GM21528 (cell line): Measurements from ENCODE around the gene RHEBL1.

ENCODE experiments used
- ATAC-seq: cut with Tn5 transposase; IDR thresholded peaks from one replicate; pipeline ENCODE4 v1.9.1; 2021; ENCODE audit warnings: mild to moderate bottlenecking, moderate library complexity; ENCODE audit not compliant: unreplicated experiment, low FRiP score

Gene RHEBL1

DNA sequence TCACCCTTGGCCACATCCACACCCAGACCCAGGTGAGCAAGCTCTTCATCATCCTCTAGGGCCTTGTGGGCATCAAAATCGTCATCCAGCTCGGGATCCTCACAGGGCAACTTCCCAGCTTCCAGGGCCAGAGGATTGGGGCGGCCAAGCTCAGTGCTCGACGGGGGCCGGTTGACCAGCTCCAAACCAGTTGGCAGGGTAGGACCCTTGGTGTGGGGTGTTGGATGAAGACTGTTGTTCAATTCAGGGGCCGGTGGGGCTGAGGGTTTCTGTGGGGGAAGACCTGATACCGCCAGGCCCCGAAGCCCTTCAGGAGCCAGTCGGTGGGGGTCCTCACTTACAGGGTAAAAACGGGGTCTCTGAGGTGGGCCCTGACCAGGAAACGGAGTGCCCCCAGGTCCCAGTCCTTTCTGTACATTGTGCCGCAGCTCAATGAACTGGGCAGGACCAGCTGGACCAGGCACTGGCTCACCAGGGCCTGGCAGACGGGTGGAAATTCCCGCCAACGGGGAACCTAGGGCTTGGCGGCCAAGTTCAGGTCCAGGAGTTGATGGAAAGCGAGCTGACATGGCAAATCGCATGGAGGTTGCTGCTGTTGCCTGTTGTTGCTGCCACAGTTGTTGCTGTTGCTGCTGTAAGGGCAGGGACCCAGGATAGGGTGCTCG, 31.4 kb downstream of the RHEBL1 start:
- no peak for ATAC-seq

DNA sequence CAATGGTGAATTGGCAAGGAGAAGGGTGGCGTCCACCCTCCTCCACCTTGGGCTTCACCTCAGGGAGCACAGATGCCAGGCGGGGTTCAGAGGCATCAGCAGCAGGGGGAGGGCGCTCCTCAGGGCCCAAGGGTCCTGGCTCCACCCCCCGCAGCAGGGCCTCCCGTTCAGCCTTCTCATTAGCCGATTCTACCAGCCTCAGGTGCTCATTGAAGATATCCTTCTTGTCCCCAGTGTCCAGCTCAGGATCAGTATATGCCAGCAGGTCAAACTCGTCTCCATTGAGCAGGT, 31.9 kb downstream of the RHEBL1 start:
- ATAC-seq = no peak

DNA sequence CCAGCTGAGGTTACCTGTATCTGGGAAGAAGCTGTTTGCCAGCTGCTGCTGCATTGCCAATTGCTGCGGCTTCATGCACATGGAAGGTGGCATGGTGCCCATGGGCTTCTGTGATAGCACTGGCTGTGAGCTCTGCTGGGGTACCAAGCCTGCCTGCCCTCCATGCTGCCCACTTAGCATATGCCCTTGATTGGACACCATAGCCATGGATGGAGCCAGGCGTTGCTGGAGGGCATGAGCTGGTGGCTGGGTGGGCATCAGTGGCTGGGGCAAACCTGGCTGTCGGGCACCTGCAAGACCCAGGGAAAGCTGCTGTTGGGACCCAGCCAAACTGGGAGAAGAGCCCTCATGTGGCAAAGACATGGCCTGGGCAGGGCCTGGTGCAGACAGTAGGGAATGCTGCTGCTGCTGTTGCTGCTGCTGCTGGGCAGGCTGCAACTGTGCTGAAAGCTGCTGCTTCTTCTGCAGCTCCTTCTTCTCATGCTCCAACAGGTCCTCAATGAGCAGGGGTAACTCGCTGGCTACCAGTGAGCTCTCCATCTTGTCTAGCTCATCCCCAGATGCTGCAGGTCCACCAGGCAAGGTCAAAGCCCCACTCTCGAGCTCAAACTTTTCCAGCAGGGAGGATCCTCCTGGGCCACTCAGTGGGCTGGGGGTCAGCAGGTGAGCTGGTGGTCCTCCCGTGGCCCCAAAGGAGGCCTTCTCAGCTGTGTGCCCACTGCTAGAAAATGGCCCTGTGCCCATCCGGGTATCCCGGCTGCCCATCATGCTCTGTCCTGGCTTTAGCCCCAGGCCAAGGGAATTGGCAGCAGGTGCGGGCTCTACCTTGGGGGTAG, 32.5 kb downstream of the RHEBL1 start:
- no peak for ATAC-seq

DNA sequence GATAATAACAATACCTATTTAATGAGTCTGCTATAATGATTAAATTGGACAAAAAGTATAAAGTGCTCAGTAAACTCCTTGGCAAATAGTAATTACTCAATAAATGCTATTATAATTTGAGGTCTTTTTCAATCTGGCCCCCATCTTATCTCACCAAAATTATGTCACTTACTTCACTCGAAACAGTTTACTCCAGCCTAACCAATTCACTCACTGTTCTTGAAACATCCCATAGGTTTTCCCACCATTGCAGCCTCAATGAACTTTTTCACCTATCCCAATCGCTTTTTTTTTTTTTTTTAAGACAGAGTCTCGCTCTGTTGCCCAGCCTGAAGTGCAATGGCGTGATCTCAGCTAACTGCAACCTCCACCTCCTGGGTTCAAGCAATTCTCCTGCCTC, 33.8 kb downstream of the RHEBL1 start:
- ATAC-seq = no peak

DNA sequence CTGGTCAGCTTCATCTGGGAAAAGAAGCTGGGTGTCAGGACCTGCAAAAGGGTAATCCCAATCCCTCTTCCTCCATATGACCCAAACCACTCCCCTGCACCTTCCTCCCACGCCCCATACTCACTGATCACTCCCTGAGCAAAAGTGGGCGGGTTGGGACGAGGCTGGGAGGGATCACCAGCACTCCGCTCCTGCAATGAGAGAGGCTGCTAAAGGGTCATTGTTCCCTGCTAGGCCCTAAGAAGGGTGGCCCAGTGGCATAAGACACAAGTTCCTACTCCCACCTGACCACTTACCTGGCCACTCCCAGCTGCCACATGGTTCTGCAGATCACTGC, 35.5 kb downstream of the RHEBL1 start:
- ATAC-seq = no peak

DNA sequence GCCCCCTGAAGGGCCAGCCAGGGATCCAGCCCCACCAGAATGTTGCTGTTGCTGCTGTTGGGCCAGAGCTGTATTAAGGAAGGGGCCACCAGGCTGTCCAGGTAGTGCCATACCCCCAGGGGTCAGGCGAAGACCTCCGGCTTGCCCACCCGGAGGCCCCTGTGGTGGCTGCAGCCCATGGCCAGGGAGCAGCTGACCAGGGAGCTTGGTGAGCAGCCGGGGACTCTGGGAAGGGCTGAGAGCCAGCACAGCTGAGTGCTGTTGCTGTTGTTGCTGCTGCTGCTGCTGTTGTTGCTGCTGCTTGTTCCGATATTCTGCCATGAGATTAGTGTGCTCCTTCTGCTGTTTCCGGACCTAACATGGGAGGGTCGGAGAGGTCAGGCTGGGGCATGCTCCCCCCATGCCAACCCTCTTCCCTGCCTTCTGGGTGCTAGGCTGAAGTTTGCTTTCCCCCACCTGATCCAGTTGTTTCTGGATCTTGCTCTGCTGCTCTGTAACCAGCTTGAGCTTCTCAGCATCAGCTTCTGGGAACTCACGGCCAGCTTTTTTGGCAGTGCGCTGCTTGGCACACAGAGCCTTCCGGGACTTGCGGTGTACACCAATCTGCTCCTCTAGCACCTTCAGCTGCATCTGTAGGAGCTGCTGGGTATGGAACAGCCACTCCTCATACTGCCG, 36.0 kb downstream of the RHEBL1 start:
- ATAC-seq = no peak

DNA sequence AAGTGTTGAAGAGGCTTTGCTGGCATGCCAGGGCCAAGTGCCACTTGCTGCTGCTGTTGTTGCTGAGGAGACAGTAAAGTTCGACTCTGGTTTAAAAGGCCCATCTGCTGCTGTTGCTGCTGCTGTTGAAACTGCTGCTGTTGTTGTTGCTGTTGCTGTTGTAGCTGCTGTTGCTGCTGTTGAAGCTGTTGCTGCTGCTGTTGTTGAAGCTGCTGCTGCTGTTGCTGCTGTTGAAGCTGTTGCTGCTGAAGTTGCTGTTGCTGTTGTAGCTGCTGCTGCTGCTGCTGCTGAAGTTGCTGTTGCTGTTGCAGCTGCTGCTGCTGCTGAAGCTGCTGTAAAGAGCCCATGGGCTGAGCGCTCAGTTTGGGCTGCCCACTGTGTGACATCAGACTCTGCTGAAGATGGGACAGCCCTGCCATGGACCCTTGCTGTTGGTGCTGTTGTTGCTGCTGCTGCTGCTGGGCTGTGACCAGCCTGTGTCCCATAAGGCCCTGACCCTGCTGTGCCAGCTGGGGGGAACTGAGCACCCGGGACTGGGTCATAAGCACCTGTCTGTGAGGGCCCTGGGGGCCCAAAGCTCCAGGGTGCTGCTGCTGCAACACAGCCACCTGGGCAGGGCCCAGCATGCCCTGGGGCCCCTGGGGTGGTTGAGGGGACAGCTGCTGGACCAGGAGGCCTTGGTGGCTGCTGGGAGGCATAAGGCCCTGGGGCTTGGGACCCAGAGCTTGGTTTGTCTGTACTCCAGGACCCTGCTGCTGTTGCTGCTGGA, 36.9 kb downstream of the RHEBL1 start:
- ATAC-seq = no peak

DNA sequence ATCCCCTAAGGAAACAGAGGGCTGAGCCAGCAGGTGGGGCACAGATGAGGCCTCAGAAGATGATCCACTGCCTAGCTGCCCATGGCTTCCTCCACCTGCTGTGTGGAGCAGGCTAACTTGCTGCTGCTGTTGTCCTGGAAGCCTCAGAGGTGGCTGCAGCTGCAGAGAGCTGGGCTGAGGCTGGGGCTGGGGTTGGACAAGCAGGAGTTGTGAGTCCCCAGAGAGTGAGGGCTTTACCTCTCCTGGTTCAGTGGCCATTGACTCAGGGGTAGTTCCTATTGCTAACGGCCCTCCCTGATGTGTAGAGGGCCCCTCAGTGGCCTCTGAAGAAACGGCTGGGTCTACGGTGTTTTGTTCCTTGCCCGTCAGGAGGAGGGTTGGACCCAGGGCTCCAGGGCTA, 37.5 kb downstream of the RHEBL1 start:
- ATAC-seq = no peak

DNA sequence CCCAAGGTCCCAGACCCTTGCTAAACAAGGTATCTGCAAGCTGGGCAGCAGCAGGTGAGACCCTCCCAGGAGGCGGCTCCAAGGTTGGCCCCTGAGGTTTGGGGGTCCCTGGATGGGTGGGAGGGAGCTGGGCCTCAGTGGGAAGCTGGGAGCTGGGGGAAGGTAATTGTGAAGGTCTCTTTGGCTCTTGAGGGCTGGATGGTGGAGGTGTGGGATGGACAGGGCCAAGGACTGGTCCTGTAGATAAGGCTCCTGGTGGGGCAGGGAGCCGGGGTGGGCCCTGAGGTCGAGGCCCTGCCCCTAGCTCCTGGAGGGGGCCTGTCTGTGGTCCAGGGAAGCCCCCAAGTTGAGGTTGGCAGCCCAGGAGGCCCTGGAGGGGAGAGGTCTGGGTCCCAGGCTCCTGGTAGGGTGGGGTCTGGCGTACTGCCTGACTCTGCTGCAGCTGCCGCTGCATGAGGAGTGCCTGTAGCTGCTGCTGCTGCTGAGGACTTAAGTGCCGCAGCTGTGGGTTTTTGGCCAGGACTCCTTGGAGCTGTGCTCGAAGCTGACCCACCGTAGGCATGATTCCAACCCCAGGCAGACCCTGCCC, 38.1 kb downstream of the RHEBL1 start:
- ATAC-seq = no peak

DNA sequence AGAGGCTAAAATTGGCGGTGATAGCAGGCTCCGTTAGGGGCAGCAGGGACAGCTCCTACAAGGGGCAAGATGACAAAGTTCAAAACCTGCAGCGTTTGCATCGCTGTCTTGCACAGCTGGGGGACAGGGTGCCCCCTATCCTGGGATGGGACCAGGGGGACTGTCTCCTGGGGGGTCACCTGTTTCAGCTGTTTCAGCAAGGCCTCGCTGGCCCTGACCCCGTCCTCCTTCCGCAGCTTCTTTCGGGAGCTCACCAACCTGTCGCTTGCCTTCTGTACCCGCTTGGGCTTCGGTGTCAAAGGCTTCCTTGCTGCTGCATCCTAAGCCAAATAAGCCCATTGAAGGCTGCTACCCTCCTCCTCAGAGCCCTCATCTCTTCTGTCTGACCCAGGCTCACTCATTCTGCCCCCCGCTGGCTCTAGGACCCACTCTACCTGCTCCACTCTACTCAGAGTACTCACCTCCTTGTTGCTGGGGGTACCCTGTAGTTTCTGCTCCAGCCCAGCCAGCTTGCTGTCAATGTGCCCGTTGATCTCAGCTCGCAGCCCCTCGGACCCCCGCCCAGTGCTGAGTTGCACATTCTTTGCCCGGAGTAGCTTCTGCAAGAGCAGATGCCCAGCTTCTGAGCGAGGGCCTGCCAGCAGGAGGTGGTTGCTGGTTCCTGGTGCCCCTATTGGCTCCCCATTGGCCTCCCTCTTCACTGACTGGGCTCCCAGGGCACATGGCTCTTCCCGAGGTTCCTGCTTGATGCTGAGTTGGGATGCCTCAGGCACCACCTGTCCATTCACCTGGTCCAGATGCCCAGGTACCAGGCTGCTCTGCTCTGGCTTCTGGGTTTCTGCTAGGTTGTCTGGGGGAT, 38.8 kb downstream of the RHEBL1 start:
- no peak for ATAC-seq

DNA sequence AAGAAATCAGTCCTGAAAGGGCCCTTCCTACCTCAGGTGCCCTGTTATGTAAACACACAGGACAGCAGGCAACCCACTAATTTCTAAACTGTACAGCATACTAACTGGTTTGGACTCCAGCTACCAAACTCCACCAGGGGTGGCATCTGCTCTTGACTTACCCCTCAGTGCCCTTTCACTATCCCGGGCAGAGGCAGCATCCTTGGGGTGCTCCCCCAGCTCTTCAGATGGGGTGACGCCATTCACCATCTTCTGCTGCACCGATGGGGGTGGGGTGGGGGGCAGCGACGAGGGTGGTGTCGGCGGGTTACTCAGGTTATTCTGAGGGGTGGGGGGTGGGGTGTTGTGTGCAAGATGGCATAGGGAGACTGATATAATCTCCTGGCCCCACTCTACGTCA, 39.7 kb downstream of the RHEBL1 start:
- no peak for ATAC-seq

DNA sequence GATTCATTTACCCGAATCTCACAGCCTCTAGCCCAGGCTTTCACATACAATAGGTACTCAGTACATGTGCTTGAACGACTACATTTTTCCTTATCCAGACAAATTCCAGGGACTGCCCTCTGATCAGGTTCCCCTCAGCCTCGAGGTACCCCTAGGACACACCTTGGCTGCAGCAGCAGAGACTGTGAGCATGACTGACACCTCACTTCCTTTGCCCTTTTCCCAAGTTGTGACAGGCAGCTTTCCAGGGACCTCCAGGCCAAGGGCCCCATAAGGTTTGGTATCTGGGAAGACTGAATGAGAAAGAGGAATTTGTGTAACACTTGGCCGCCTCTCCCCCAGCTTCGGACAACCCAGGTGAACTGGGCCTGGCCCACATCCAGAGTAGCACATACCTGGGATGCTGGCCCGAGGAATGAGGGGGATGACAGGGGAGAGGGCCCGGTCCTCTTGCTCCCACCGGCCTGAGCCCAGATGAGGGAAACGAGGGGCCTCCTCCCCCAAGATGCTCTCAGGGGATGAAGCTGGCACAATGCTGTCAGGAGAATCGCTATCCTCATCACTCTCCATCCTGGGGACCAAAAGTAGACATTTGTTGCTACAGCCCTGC, 41.0 kb downstream of the RHEBL1 start:
- ATAC-seq = no peak

DNA sequence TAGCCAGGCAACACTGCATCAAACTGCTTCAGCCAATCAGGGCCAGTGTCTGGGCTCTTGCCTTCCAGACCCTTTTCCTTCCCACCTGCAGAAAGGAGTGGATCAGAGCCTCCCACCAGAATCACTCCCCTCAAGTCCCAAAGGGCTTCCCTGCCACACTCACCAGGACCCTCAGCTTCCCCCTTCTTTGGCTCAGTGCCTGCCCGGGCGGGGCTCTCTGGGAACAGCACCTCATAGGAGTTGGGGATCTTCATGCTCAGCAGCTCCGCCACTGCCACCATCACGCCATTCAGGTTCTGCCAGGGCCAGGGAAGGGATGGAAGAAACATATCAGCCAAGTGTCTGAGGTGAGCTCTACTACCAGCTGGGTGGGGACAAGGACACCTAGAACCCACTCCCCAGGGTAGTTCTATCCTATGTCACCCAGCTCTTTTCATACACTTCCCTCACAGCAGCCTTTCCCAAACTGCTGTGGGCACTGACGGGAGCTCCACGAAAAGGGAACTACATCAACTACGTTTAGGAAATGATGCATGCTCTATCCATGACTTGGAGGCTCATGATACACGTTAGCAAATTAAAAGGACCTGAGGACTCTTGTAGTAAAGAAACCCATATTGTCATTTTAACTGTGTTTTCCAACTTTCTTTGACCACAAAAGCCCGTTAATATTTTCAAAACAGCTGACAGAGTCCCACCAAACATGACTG, 41.8 kb downstream of the RHEBL1 start:
- no peak for ATAC-seq

DNA sequence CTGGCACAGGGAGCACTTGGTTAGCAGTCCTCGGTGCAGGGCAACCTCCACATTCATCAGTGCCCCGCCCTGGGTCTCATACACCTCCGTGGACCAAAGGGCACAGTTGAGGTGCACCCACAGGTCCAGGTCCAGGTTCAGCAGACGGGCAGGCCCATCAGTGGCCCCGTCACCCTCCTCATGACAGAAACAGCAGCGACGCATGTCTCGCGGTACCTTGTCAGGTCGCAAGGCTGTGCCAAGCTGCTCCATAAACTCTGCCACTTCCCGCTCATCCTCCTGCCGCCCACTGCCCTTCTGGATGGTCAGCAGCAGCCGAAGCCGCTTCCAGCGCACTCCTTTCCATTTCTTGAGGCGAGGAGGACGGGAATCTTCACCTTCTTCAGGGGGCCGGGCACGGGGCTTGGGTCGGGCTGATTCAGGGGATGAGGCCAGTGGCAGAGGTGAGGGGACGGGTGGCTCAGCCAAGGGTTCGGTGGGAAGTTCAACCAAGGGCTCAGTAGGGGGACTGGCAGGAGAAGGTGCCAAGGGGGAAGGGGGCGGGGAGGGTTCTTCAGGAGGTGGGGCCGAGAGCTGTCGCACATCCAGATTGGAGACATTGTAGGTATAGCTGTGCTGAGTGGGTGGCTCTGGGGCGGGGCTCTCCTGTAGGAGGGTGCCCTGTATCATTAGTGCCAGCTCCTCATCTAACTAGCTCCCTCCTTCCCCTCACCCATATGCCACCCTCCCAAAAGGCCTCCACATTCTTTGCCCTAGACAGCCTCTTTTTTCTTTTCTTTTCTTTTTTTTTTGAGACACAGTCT, 42.9 kb downstream of the RHEBL1 start:
- no peak for ATAC-seq

DNA sequence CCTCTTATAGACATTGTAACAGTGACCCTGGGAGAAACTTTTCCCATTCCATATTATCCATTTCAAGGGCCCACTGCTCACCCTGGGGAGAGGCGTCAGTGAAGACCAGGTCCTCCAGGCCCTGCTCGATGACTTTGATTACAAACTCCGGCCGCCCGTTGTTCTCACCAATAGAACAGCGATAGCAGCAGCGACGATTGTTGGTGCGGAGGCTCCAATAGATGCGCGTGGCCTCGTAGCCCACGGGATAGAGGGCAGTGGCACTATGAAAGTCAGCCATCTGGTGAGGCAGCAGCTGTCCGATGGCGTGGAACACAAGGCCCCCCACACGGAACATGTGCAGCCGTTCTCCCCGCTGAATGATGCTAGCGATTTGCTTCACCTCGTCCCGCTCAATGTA, 43.7 kb downstream of the RHEBL1 start:
- no peak for ATAC-seq

DNA sequence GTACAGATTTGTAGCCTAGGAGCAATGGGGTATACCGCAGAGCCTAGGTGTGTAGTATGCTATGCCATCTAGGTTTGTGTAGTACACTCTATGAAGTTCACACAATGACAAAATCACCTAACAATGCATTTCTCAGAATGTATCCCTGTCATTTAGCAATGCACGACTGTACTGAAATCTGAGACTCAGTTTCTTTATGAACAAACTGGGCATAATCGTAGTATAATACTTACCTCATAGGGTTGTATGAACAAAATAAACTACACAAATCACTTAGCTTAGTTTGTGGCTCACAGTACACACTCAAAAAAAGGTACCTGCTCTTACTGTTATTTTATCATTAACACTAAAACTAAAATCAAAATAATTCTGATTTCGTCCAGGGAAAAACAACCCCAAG, 44.3 kb downstream of the RHEBL1 start:
- ATAC-seq = no peak

DNA sequence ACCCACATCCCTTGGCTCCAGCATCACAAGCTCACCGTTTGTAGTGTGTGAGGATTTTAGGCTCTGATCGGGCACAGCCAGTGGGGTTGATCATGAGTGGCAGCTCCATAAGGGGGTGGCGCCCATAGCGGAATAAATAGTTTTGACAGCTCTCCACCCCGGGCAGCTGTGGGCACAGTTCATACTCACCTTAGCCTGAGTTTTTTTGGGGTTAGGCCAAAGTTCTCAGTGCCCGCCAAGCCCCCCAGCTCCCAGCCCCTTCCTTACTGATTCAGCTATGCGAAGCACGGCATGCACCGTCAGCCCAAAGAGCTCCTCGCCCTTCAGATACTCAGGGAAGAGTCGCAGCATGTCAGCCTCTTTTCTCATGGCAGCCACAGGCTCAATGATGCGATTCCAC, 45.2 kb downstream of the RHEBL1 start:
- no peak for ATAC-seq

DNA sequence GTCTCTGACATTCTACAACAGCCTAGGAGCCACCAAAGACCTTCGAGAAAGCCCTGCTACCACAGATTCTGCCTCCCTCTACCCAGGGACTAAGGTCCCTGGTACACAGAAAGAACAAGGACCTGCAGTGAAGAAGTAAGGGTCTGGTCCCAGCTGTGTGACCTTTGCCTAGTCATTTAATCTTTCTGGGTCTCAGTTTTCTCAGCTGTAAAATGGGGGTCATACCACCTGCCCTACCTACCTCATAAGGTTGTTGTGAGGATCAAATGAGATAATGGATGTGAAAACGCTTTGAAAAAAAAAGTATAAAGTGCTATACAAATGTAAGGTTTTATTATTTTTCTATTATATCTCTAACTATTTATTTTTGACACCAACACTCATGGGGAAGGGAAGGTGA, 46.0 kb downstream of the RHEBL1 start:
- no peak for ATAC-seq
